HepG2 (cell line): Measurements from ENCODE around the gene GATD1. TPM values are rescaled to one million over a fixed set of nuclear protein-coding genes. Genes with fewer than 3 reads are reported as not detected.
A peak's percentile ranks its signal among the peaks of the same experiment; 100 is the strongest.

ENCODE experiments used
- ADNP ChIP-seq: sonication (generic); formaldehyde crosslinking; IDR thresholded peaks from 2 replicates; pipeline ENCODE4 v1.4.0; 2020; ENCODE audit warnings: missing genetic modification reagents
- AKAP8 ChIP-seq: sonication (generic); formaldehyde crosslinking; IDR thresholded peaks from 2 replicates; pipeline ENCODE4 v1.5.1; 2020; ENCODE audit warnings: mild to moderate bottlenecking, missing genetic modification reagents
- BRCA1 ChIP-seq: sonication (generic); formaldehyde crosslinking; IDR thresholded peaks from 2 replicates; pipeline ENCODE4 v1.4.0; 2020; ENCODE audit warnings: missing genetic modification reagents
- EP300 ChIP-seq, 3 experiments: sonication (generic) in 1 of 3; formaldehyde crosslinking in 1 of 3; IDR thresholded peaks; 2 replicates each; pipeline versions ENCODE4 v1.5.1 to v1.6.1; 2011 to 2020; ENCODE audit warnings: low read depth in 2 of 3, low read length in 2 of 3, borderline replicate concordance in 1 of 3, improper control_type of control experiment in 1 of 3, mild to moderate bottlenecking in 1 of 3, missing genetic modification reagents in 1 of 3, moderate library complexity in 1 of 3
- KDM3A ChIP-seq: IDR thresholded peaks from 2 replicates; pipeline ENCODE4 v1.6.1; 2018; ENCODE audit warnings: low read depth, missing compliant biosample characterization
- MYPOP ChIP-seq: sonication (generic); formaldehyde crosslinking; IDR thresholded peaks from 2 replicates; pipeline ENCODE4 v1.8.1; 2023; ENCODE audit warnings: mild to moderate bottlenecking, moderate library complexity, missing genetic modification reagents
- PBX3 ChIP-seq: sonication (generic); formaldehyde crosslinking; IDR thresholded peaks from 2 replicates; pipeline ENCODE4 v1.8.1; 2023; ENCODE audit warnings: missing genetic modification reagents, inconsistent platforms, borderline replicate concordance
- SKIL ChIP-seq: sonication (generic); formaldehyde crosslinking; IDR thresholded peaks from 2 replicates; pipeline ENCODE4 v1.8.0; 2022; ENCODE audit warnings: missing genetic modification reagents, mild to moderate bottlenecking, moderate library complexity, borderline replicate concordance
- TCF12 ChIP-seq, 2 experiments: fragments of 450-650 bp in 1 of 2; sonication (generic) in 1 of 2; formaldehyde crosslinking in 1 of 2; IDR thresholded peaks; 2 replicates each; pipeline versions ENCODE4 v1.6.1 to v1.8.0; 2017 to 2022; ENCODE audit warnings: antibody characterized with exemption in 1 of 2, mild to moderate bottlenecking in 1 of 2, missing genetic modification reagents in 1 of 2, moderate library complexity in 1 of 2
- TRAFD1 ChIP-seq: sonication (generic); formaldehyde crosslinking; IDR thresholded peaks from 2 replicates; pipeline ENCODE4 v1.5.1; 2020; ENCODE audit warnings: missing genetic modification reagents, mild to moderate bottlenecking, borderline replicate concordance
- ZBTB26 ChIP-seq: IDR thresholded peaks from 2 replicates; pipeline ENCODE4 v1.6.1; 2016; ENCODE audit warnings: missing compliant biosample characterization, missing genetic modification reagents, borderline replicate concordance
- ZNF34 ChIP-seq: sonication (generic); formaldehyde crosslinking; IDR thresholded peaks from 2 replicates; pipeline ENCODE4 v1.4.0; 2020; ENCODE audit warnings: mild to moderate bottlenecking, missing genetic modification reagents, borderline replicate concordance
- ZNF343 ChIP-seq: sonication (generic); formaldehyde crosslinking; IDR thresholded peaks from 2 replicates; pipeline ENCODE4 v1.4.0; 2020; ENCODE audit warnings: mild to moderate bottlenecking, missing genetic modification reagents
- ZNF468 ChIP-seq: sonication (generic); formaldehyde crosslinking; IDR thresholded peaks from 2 replicates; pipeline ENCODE4 v1.8.0; 2022; ENCODE audit warnings: mild to moderate bottlenecking, moderate library complexity, missing genetic modification reagents
- ZNF558 ChIP-seq: sonication (generic); formaldehyde crosslinking; IDR thresholded peaks from 2 replicates; pipeline ENCODE4 v1.9.0; 2022; ENCODE audit warnings: mild to moderate bottlenecking, missing genetic modification reagents, borderline replicate concordance
- ZNF724P ChIP-seq: sonication (generic); formaldehyde crosslinking; IDR thresholded peaks from 2 replicates; pipeline ENCODE4 v1.8.0; 2022; ENCODE audit warnings: missing genetic modification reagents, borderline replicate concordance
- ZSCAN21 ChIP-seq: sonication (generic); formaldehyde crosslinking; IDR thresholded peaks from 2 replicates; pipeline ENCODE4 v1.8.0; 2022; ENCODE audit warnings: mild to moderate bottlenecking, missing genetic modification reagents, moderate library complexity, borderline replicate concordance
- polyA plus RNA-seq, 8 experiments: library from polyadenylated mRNA; depleted of rRNA in 3 of 8; stranded (reverse) in 7 of 8; unstranded in 1 of 8; fragments of >200 nt; fragmentation: Illumina TruSeq in 4 of 8; extraction: Trizol in 4 of 8; gene quantifications; 2 replicates each; pipeline versions ENCODE4 v1.2.1 to v1.2.3, GENCODE V29; 2011 to 2016; ENCODE audit warnings: low read depth in 4 of 8, missing spikeins in 1 of 8, mixed read lengths in 1 of 8; ENCODE audit not compliant: insufficient read depth in 1 of 8
- total RNA-seq, 5 experiments: library from RNA; depleted of rRNA; stranded (reverse); fragments of >200 nt; fragmentation: Illumina TruSeq; extraction: Trizol; gene quantifications; 2 replicates each; pipeline ENCODE4 v1.2.3, GENCODE V29; 2016; ENCODE audit warnings: low read depth in 1 of 5

The GATD1 gene
- total and polyA plus RNA-seq, 2 of the 13 experiments (the other 11 are each of a cell fraction or from before 2014, with no cell fraction given), result 31.3 to 60.5 TPM

GRCh38 chr11:809287-810039 is 32.2 kb upstream of the GATD1 start, which contains the start of gene RPLP2 (continued):
- TF ChIP-seq TRAFD1 (CRISPR knock-in tag) (peak; percentile 20; the same call in 1 of the 2 replicates), PBX3 (CRISPR knock-in tag) (no peak), ZNF34 (CRISPR knock-in tag) (peak; percentile 89), AKAP8 (peak; percentile 37; the same call in 1 of the 2 replicates), EP300 (IDR thresholded peaks at IDR 0.05; ENCODE audit: low read depth in 2 of 2, low read length in 2 of 2) (peak in 1 of 2 experiments; percentile 7; a peak in 1 of 4 replicates), EP300 (CRISPR knock-in tag; IDR thresholded peaks at IDR 0.05; ENCODE audit: borderline replicate concordance) (no peak; the same call in 1 of the 2 replicates), MYPOP (CRISPR knock-in tag) (peak; percentile 75; the same call in 1 of the 2 replicates), SKIL (CRISPR knock-in tag) (peak; percentile 21; the same call in 1 of the 2 replicates), ZNF724P (CRISPR knock-in tag) (peak; percentile 15; the same call in 1 of the 2 replicates), KDM3A (CRISPR knock-in tag) (peak; percentile 64; the same call in 1 of the 2 replicates), ADNP (CRISPR knock-in tag) (no peak), ZNF468 (CRISPR knock-in tag) (peak; percentile 79; the same call in 1 of the 2 replicates), ZBTB26 (CRISPR knock-in tag) (no peak; the same call in none of the 2 replicates), TCF12 (IDR thresholded peaks at IDR 0.05) (no peak), TCF12 (CRISPR knock-in tag; IDR thresholded peaks at IDR 0.05) (no peak), ZSCAN21 (CRISPR knock-in tag) (peak; percentile 81; the same call in 1 of the 2 replicates), BRCA1 (CRISPR knock-in tag) (no peak), ZNF343 (CRISPR knock-in tag) (peak; percentile 94), ZNF558 (CRISPR knock-in tag) (peak; percentile 83)
